ENCODE measurements around the gene EHMT1. TPM values are rescaled to one million over a fixed set of nuclear protein-coding genes. Genes with fewer than 3 reads are reported as not detected.

The EHMT1 gene
- total RNA-seq, 1 donor from 2014 or later = 162 TPM

DNA sequence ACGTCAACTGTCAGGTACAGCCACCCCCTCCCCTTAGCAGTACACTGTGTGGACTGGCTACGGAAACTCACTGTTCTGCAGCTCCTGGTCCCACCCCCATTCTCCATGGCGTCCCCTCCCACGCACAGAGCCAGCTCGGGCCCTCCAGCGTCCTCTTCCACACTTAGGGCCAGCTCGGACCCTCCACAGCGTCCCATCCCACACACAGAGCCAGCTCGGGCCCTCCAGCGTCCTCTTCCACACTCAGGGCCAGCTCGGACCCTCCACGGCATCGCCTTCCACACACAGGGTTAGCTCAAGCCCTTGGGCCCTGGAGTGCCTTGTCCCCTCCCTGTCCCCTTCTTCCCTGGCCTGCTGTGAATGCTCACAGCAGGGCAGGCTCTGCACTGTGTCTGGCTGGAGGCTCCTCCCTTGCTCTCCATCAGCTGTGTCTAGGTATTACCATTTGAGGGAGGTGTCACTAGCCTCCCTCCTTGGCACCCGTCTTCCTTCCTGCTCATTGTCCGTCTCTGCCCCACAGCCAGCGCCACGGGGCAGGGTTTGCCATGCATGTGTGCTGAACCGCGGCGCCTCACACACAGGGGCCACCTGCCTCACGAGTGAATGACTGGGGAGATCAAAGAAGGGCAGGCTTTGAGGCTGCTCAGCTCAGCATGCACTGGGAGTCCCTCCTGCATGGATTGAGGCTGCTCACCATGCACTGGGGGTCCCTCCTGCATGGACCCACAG lies 180.3 kb downstream of the EHMT1 start:
- Mint-ChIP-seq H3K36me3 (ENCODE audit: unreplicated experiment) (peaks cover 16% of the 10 kb centered on the region), H3K4me3 (ENCODE audit: unreplicated experiment) (no peak overlapping the region), H3K27ac (ENCODE audit: unreplicated experiment) (no peak overlapping the region), H3K27me3 (ENCODE audit: unreplicated experiment) (peaks cover 4% of the 10 kb centered on the region), H3K9me3 (ENCODE audit: unreplicated experiment) (peaks cover 21% of the 10 kb centered on the region), H3K4me1 (ENCODE audit: low read depth, unreplicated experiment) (peaks cover 23% of the 10 kb centered on the region)
- TF ChIP-seq CTCF (IDR thresholded peaks at IDR 0.05; ENCODE audit: partially characterized antibody, unreplicated experiment) = no peak
- no peak for DNase-seq

DNA sequence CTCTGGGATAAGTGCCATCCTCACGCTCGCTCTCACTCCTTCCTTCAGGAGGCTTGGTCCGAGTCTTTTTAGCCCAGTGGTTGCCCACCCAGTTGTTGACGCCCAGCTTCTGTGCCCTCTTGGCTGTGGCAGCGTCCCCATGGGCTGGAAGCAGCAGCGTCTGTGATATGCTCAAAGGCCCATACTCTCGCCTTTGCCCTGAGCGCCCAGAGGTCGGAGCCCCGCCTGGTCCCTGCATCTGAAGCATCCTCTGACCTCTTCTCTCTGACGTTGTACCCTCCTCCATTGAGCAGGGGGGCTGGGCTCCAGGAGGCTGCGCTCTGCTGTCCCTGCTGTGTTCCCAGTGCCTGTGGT lies 180.8 kb downstream of the EHMT1 start:
- peaks cover 23% of the 10 kb centered on the region for H3K4me1 Mint-ChIP-seq (ENCODE audit: low read depth, unreplicated experiment)
- no peak for DNase-seq
- H3K4me3 Mint-ChIP-seq (ENCODE audit: unreplicated experiment) = no peak overlapping the region
- TF ChIP-seq CTCF (IDR thresholded peaks at IDR 0.05; ENCODE audit: partially characterized antibody, unreplicated experiment) = no peak
- H3K36me3 Mint-ChIP-seq (ENCODE audit: unreplicated experiment) = peaks cover 21% of the 10 kb centered on the region
- peaks cover 2% of the 10 kb centered on the region for H3K27me3 Mint-ChIP-seq (ENCODE audit: unreplicated experiment)
- H3K9me3 Mint-ChIP-seq (ENCODE audit: unreplicated experiment) = peaks cover 21% of the 10 kb centered on the region
- H3K27ac Mint-ChIP-seq (ENCODE audit: unreplicated experiment) = no peak overlapping the region

DNA sequence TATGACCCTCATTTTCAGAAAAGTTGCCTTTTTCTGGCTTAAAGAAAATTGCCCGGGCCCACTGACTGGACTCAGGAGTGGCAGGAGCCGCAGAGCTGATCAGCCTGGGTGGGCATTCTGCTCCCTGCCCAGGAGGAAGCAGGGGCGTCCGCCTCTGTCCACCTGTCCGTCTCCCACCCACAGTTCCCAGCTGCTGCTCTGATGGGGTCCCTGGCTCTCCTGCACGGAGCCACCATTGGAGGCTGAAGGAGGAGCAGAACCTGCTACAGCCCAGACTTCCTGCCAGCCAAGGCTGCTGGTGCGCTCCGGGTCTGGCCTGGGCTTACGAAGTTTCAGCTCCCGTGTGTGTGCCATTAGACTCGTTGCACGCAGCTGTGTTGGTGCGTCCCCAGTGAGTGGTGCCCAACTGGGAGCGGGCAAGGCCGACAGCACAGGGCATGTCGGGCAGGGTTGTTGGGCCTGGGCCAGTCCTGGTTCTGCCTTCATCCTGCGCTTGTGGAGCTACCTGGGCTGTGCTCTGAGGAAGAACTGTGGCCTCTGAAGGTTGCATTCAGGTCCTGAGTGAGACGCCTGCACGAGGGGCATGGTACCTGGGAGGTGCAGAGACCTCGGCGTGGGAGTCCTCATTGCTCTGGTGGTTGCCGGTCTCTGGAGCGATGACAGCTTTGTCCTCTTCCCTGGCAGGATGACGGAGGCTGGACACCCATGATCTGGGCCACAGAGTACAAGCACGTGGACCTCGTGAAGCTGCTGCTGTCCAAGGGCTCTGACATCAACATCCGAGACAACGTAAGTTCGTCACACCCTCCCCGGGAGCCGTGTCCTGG lies 181.6 kb downstream of the EHMT1 start:
- Mint-ChIP-seq H3K4me3 (ENCODE audit: unreplicated experiment) (no peak overlapping the region), H3K36me3 (ENCODE audit: unreplicated experiment) (peaks cover 29% of the 10 kb centered on the region), H3K27ac (ENCODE audit: unreplicated experiment) (no peak overlapping the region), H3K27me3 (ENCODE audit: unreplicated experiment) (peaks cover 2% of the 10 kb centered on the region), H3K4me1 (ENCODE audit: low read depth, unreplicated experiment) (peaks cover 18% of the 10 kb centered on the region), H3K9me3 (ENCODE audit: unreplicated experiment) (peaks cover 21% of the 10 kb centered on the region)
- no peak for DNase-seq
- no peak for TF ChIP-seq CTCF (IDR thresholded peaks at IDR 0.05; ENCODE audit: partially characterized antibody, unreplicated experiment)

DNA sequence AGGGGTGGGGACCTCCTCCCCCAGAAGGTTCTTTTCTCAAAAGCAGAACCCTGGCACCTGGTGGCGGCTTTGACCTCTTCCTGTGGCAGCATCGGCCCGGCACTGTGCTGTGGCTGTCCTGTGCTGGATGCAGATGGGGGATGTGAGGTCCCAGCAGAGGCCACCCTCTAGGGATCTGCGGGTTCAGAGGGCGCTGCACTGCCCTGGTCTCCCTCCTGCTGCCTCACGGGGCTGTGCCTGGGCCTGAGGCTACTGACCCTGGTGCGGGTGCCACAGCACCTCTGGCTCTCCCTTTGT lies 182.2 kb downstream of the EHMT1 start:
- H3K36me3 Mint-ChIP-seq (ENCODE audit: unreplicated experiment) = peaks cover 29% of the 10 kb centered on the region
- H3K4me1 Mint-ChIP-seq (ENCODE audit: low read depth, unreplicated experiment) = peaks cover 12% of the 10 kb centered on the region
- H3K27ac Mint-ChIP-seq (ENCODE audit: unreplicated experiment) = no peak overlapping the region
- no peak overlapping the region for H3K4me3 Mint-ChIP-seq (ENCODE audit: unreplicated experiment)
- peaks cover 17% of the 10 kb centered on the region for H3K9me3 Mint-ChIP-seq (ENCODE audit: unreplicated experiment)
- peaks cover 2% of the 10 kb centered on the region for H3K27me3 Mint-ChIP-seq (ENCODE audit: unreplicated experiment)
- no peak for TF ChIP-seq CTCF (IDR thresholded peaks at IDR 0.05; ENCODE audit: partially characterized antibody, unreplicated experiment)
- DNase-seq = no peak

GRCh38 chr9:137802021-137802420 lies 183.2 kb downstream of the EHMT1 start:
- H3K4me3 Mint-ChIP-seq (ENCODE audit: unreplicated experiment) = no peak overlapping the region
- no peak for TF ChIP-seq CTCF (IDR thresholded peaks at IDR 0.05; ENCODE audit: partially characterized antibody, unreplicated experiment)
- peaks cover 37% of the 10 kb centered on the region for H3K36me3 Mint-ChIP-seq (ENCODE audit: unreplicated experiment)
- H3K27ac Mint-ChIP-seq (ENCODE audit: unreplicated experiment) = no peak overlapping the region
- H3K27me3 Mint-ChIP-seq (ENCODE audit: unreplicated experiment) = peaks cover 2% of the 10 kb centered on the region
- H3K9me3 Mint-ChIP-seq (ENCODE audit: unreplicated experiment) = peaks cover 16% of the 10 kb centered on the region
- peaks cover 7% of the 10 kb centered on the region for H3K4me1 Mint-ChIP-seq (ENCODE audit: low read depth, unreplicated experiment)
- DNase-seq = no peak
